ENCODE measurements around the gene LRRC74A. TPM values are rescaled to one million over a fixed set of nuclear protein-coding genes. Genes with fewer than 3 reads are reported as not detected.
A peak's percentile ranks its signal among the peaks of the same experiment; 100 is the strongest.
"Not testable (repeated sequence)": the region's sequence is repeated elsewhere in the genome, so short reads cannot be mapped to it uniquely, and the experiment has no call there.

LRRC74A gene
- total RNA-seq, 1 experiment from 2014 or later, result not detected

- H3K27me3 ChIP-seq, result no peaks in the 10 kb centered on the region
- H3K4me3 ChIP-seq, result no peak overlapping the region
- no peaks in the 10 kb centered on the region for H3K9me3 ChIP-seq (replicated peaks)
- H3K4me1 ChIP-seq, result peaks cover 13% of the 10 kb centered on the region
- H3K27ac ChIP-seq, result no peak overlapping the region
- no peaks in the 10 kb centered on the region for H3K36me3 ChIP-seq
- DNase-seq, result peak; percentile 81 to 89
These were observed 78.7 kb downstream of the LRRC74A start for GRCh38 chr14:76904740-76905569.

- no peak overlapping the region for H3K27ac ChIP-seq
- no peaks in the 10 kb centered on the region for H3K36me3 ChIP-seq
- H3K4me3 ChIP-seq, result no peak overlapping the region
- H3K4me1 ChIP-seq, result peaks cover 16% of the 10 kb centered on the region
- no peaks in the 10 kb centered on the region for H3K9me3 ChIP-seq (replicated peaks)
- DNase-seq, result no peak
- H3K27me3 ChIP-seq, result no peaks in the 10 kb centered on the region
These were observed 82.6 kb downstream of the LRRC74A start for GRCh38 chr14:76908834-76909233.

GRCh38 chr14:76909266-76909665 lies 83.1 kb downstream of the LRRC74A start:
- peaks cover 13% of the 10 kb centered on the region for H3K4me1 ChIP-seq
- H3K4me3 ChIP-seq, result no peak overlapping the region
- H3K27me3 ChIP-seq, result no peaks in the 10 kb centered on the region
- no peak overlapping the region for H3K27ac ChIP-seq
- DNase-seq, result no peak
- no peaks in the 10 kb centered on the region for H3K36me3 ChIP-seq
- H3K9me3 ChIP-seq (replicated peaks), result no peaks in the 10 kb centered on the region

GRCh38 chr14:76910371-76910890 lies 84.2 kb downstream of the LRRC74A start:
- no peaks in the 10 kb centered on the region for H3K9me3 ChIP-seq (replicated peaks)
- H3K27me3 ChIP-seq, result no peaks in the 10 kb centered on the region
- H3K4me1 ChIP-seq, result peaks cover 4% of the 10 kb centered on the region
- H3K36me3 ChIP-seq, result no peaks in the 10 kb centered on the region
- DNase-seq, result no peak
- no peak overlapping the region for H3K27ac ChIP-seq
- no peak overlapping the region for H3K4me3 ChIP-seq

- Histone ChIP-seq H3K36me3 (no peaks in the 10 kb centered on the region), H3K4me3 (no peak overlapping the region), H3K27me3 (no peaks in the 10 kb centered on the region), H3K4me1 (peaks cover 3% of the 10 kb centered on the region), H3K9me3 (replicated peaks) (no peaks in the 10 kb centered on the region), H3K27ac (no peak overlapping the region)
- no peak for DNase-seq
These were observed 85.3 kb downstream of the LRRC74A start for GRCh38 chr14:76911473-76911872.

GRCh38 chr14:76914533-76915081 lies 88.4 kb downstream of the LRRC74A start:
- DNase-seq; H3K4me3 ChIP-seq; H3K27ac ChIP-seq; H3K27me3 ChIP-seq; H3K36me3 ChIP-seq; H3K9me3 ChIP-seq (replicated peaks): not testable (repeated sequence)
- H3K4me1 ChIP-seq, result peaks cover 31% of the 10 kb centered on the region

- peaks cover 43% of the 10 kb centered on the region for H3K4me1 ChIP-seq
- no peak for DNase-seq
- no peaks in the 10 kb centered on the region for H3K27me3 ChIP-seq
- H3K27ac ChIP-seq, result no peak overlapping the region
- no peak overlapping the region for H3K4me3 ChIP-seq
- H3K36me3 ChIP-seq, result no peaks in the 10 kb centered on the region
- no peaks in the 10 kb centered on the region for H3K9me3 ChIP-seq (replicated peaks)
These were observed 90.0 kb downstream of the LRRC74A start for GRCh38 chr14:76916040-76916715.

- Histone ChIP-seq H3K9me3 (replicated peaks) (no peaks in the 10 kb centered on the region), H3K27ac (no peak overlapping the region; the same call in 1 of the 2 replicates), H3K4me1 (peaks cover 46% of the 10 kb centered on the region), H3K36me3 (no peaks in the 10 kb centered on the region), H3K4me3 (no peak overlapping the region), H3K27me3 (no peaks in the 10 kb centered on the region)
- peak; percentile 74 to 88 for DNase-seq
These were observed 91.0 kb downstream of the LRRC74A start for GRCh38 chr14:76917158-76917596.

GRCh38 chr14:76917745-76918255 lies 91.6 kb downstream of the LRRC74A start:
- H3K4me3 ChIP-seq, result no peak overlapping the region
- peaks cover 46% of the 10 kb centered on the region for H3K4me1 ChIP-seq
- H3K27me3 ChIP-seq, result no peaks in the 10 kb centered on the region
- H3K36me3 ChIP-seq, result no peaks in the 10 kb centered on the region
- H3K9me3 ChIP-seq (replicated peaks), result no peaks in the 10 kb centered on the region
- DNase-seq, result peak in 1 of 2 experiments; percentile 44
- peak overlapping the region; percentile 80 for H3K27ac ChIP-seq

GRCh38 chr14:76918256-76918781 lies 92.1 kb downstream of the LRRC74A start:
- no peak overlapping the region for H3K4me3 ChIP-seq
- no peaks in the 10 kb centered on the region for H3K27me3 ChIP-seq
- peaks cover 45% of the 10 kb centered on the region for H3K4me1 ChIP-seq
- no peaks in the 10 kb centered on the region for H3K9me3 ChIP-seq (replicated peaks)
- H3K27ac ChIP-seq, result peak overlapping the region; percentile 80
- H3K36me3 ChIP-seq, result no peaks in the 10 kb centered on the region
- DNase-seq, result peak in 1 of 2 experiments; percentile 34

GRCh38 chr14:76918782-76919394 lies 92.7 kb downstream of the LRRC74A start:
- Histone ChIP-seq H3K4me1 (peaks cover 43% of the 10 kb centered on the region), H3K9me3 (replicated peaks) (no peaks in the 10 kb centered on the region), H3K4me3 (peak overlapping the region; percentile 36; the same call in 1 of the 2 replicates), H3K27ac (peak overlapping the region; percentile 80), H3K36me3 (no peaks in the 10 kb centered on the region), H3K27me3 (no peaks in the 10 kb centered on the region)
- DNase-seq, result peak; percentile 81 to 82
